Renal cortical epithelial cell (primary cell): Measurements from ENCODE around the gene TNFSF10. TPM values are rescaled to one million over a fixed set of nuclear protein-coding genes. Genes with fewer than 3 reads are reported as not detected.

Source experiments
- DNase-seq: peaks from one replicate; pipeline ENCODE4 v3.0.0-alpha.2; 2011; ENCODE audit warnings: low read depth
- total RNA-seq: library from RNA; depleted of rRNA; stranded (reverse); fragments of >200 nt; gene quantifications from 2 replicates; pipeline ENCODE4 v1.2.3, GENCODE V29; 2014

Gene TNFSF10
- total RNA-seq, 1 donor from 2014 or later = 575 TPM

- no peak for DNase-seq
Observed at GRCh38 chr3:172517859-172518466, 5.3 kb downstream of the TNFSF10 start.

DNA sequence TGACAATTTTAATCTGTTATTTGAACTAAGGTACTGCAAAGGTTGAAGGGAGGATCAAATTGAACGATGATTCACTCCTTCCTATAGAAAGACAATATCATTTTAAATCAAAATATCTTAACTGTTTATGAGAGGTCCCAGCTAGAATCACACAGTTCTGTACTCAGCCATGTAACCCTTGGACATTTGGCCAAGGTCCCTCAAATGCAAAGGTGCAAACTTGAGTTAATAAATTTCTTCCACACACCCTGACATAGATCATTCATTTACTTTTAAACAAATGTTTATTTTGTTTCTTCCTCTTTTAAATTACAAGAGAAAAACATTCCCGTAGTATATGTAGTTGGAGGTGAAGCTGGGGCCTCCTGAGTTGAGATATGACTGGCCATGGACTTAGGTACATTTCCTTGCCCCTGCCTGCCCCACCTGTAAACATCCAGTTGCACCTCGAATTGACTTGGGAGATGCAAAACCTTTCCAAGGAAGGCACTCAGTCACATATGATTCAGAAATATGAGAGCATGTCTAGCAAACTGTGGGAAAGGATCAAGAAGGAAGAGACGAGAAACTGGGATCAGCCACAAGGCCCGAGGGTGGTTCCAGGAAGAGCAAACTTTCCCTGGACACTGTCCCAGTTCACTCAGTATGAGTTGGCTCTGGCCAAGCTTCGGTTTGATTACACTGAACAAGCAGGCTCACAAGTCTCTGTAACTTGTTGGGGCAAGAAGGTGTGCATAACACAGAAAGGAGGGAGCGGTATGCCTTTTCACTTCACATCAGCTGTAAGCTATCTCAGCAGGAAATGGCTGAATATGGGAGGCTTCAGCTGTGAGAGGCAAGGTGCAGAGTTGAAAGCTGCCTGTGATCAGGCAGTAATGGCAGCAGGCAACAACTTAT is 6.7 kb downstream of the TNFSF10 start:
- DNase-seq = peak; percentile 85

GRCh38 chr3:172515130-172515918 is 7.9 kb downstream of the TNFSF10 start:
- no peak for DNase-seq

DNA sequence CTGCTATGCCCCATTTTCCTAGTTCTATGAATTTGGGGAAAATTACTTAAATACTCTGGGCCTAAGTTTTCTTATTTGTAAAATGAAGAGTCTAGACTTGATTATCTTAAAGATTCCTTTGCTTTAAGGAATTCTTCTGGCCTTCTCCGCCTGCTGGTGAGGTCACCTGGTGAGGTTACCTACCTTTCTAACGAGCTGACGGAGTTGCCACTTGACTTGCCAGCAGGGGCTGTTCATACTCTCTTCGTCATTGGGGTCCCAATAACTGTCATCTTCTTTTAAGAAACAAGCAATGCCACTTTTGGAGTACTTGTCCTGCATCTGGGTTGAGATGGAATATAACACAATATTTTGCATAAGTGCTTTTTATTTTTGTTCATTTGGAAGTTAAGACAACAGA is 8.6 kb downstream of the TNFSF10 start:
- DNase-seq = no peak

DNA sequence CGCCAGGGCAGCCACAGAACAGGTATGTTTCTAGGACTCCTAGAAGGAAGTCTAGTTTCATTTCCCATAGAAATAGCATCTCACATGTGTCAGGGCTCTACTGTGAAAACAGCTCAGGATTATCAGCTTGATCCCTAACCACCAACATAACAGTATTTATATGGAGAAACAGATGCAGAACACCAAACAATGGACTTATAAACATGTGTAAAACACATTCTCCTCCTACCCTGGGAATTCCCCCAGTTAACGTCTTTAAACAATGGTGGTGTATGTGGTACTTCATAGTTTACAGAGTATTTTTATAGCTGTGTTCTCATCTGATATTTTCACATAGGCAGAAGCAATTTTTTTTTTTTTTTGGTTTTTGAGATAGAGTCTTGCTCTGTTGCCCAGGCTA is 9.7 kb downstream of the TNFSF10 start:
- no peak for DNase-seq

- no peak for DNase-seq
Observed at GRCh38 chr3:172511783-172512762, 11.2 kb downstream of the TNFSF10 start.

- no peak for DNase-seq
Observed at GRCh38 chr3:172506094-172506493, 17.1 kb downstream of the TNFSF10 start.

DNA sequence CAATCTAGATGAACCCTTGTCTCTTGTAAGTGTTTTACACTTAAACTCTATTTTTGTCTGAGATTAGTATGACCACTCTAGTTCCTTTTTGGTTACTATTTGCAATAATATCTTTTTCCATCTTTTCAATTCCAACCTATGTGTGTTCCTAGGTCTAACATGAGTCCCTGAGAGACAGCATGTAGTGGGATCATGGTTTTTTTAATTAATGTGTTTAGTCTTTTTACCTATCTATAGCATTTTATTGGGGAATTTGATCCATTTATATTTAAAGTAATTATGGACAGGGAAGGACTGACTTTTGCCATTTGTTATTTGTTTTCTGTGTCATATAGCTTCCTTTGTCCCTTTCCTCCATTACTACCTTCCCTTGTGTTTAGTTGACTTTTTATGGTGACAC is 21.7 kb downstream of the TNFSF10 start:
- no peak for DNase-seq

DNA sequence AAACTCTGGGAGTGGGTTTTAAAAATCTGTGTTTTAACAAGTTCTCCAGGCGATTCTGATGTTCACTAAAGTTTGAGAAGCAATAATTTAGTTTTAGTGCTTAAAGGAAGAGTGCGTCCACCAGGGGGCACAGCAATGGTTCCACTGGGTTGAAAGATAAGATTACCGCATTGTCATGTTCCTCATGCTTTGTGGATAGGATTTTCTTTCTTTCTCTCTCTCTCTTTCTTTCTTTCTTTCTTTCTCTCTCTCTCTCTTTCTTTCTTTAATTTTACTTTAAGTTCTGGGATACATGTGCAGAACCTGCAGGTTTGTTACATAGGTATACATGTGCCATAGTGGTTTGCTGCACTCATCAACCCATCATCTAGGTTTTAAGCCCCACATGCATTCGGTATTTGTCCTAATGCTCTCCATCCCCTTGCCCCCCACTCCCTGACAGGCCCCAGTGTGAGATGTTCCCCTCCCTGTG is 33.0 kb downstream of the TNFSF10 start:
- peak; percentile 66 for DNase-seq

DNA sequence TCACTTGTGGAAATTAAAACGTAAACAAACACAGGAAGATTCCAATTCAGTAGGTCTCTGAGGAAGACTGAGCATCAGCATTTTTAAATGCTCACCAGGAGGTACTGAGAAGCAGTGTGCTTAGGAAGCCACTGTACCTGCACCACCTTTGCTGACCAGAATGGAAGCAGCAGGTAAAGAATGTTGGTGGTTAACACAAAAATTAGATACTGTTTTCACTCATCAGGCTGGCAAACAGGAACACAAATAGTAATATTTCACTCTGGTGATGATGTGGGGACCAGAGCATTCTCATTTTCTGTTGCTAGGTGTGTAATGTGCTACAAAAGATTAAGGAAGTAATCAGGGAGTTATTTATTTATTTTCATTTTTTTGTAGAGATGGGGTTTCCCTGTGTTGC is 45.1 kb downstream of the TNFSF10 start:
- DNase-seq = no peak

DNA sequence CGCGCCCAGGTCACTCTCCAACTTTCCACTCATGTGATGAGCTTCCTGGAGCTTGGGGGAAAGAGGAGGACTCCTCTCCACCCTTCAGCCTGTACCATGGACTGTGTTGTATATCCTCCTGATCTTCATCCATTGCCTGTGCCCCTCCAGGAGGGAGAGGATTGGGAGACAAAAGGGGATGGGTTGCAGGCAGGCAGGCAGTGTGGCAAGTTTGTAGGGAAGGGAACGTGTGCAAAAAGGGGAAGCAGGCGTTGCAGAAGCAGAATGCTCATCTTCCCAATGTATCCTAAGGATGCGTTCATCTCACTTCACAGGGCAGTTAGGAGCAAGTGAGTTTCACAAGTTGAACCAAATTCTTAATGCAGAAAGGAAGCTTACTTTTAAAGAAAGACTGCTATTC is 46.9 kb downstream of the TNFSF10 start:
- no peak for DNase-seq

GRCh38 chr3:172475703-172476102 is 47.5 kb downstream of the TNFSF10 start:
- DNase-seq = no peak

DNA sequence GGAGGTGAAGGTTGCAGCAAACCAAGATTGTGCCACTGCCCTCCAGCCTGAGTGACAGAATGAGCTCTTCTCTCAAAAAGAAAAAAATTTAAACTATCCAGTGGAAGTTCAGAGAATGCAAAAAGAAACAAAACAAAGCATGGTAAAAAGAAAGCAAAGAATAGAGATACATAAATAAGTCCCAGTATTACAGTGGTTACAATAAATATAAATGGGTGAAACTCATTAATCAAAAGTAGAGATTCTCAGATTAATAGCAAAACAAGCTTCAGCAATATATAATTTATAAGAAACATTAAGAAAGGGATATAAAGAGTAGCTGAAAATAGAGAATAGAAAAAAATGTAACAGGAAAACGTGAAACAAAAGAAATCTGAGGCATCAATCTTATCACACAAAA is 51.3 kb downstream of the TNFSF10 start:
- no peak for DNase-seq

DNA sequence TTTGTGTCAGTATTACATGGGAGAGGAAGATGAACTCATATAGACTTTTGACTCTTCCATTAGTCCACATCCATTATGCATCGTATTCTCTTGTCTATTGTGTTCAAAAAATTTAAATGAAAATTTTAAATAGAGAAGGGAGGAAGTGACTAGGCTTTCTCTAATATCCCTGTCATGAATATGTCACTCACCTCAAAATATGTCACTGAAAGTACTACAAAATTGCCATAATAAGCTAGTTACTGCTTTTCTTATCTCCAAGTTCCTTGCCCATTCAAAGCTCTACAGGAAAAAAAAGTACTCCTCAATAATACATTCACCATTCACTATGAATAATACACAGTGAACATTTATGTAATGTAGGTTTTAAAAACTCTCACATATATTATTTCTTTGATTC is 52.6 kb downstream of the TNFSF10 start:
- no peak for DNase-seq

DNA sequence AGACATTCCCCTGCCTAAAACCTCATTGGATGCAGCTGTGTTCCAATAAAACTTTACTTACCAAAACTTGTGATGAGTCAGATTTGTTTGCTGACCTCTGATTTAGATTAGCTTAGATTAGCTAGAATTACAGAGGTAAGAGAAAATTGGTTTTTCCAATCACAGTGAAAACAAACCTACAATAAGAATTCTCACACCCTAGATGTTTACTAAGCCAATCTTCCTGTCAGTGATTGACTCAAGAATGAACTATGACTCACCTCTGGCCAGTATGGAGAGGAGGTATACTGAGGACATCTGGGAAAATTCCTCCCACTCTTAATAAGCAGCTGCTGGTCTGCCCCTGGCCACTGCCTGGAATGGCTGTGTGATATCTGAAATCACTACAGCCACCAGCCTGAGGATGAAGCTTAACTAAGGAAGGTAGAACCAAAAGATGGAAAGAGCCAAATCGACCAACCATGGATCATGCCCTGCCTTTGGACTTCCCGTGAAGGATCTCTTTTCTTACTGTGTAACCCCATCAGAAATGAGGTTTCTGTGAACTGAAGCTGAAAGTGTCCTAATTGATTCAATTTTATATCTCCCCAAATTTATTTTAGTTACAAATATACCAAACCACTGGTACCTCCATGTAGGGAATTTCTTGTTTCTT is 55.9 kb downstream of the TNFSF10 start:
- DNase-seq = peak; percentile 99

DNA sequence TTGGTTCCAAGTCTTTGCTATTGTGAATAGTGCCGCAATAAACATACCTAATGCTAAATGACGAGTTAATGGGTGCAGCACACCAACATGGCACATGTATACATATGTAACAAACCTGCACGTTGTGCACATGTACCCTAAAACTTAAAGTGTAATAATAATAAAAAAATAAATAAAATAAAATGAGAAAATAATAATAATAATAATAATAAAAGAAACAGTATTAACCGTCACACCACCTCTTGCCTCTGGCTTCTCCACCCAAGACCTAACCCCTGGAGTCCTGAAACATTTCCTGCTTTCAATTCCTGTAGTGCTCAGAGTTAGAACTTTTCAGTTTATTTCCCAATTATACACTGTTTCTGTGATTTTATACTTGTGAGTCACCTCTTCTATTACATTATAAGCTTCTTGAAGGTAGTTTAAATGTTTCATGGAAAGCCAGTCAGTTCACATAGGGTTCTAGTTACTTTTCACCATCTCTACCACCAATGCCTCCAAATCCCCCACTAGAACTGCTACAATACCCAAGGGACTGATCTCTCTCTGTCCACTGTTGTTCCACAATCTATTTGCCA is 56.6 kb downstream of the TNFSF10 start:
- DNase-seq = peak; percentile 71

GRCh38 chr3:172465281-172465680 is 57.9 kb downstream of the TNFSF10 start:
- DNase-seq = no peak

DNA sequence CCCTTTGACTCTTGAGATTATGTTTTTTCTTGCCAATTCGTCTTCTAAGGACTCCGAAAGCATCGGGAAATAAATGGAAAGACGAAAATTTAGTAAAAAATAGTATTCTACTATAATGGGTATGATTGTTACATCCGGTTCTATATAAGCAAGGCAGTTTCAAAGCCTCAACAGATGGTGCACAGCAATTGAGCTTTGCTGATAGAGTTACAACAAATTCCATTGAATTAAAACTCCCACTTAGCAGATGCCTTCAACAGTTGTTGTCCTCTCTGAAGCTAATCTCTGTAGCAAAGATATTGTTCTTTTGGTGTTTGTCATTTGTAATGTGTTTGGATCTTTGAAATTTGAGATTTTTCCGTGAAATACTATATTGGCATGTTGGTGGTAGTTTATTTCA is 58.9 kb downstream of the TNFSF10 start:
- no peak for DNase-seq

- peak; percentile 40 for DNase-seq
Observed at GRCh38 chr3:172461530-172462138, 61.6 kb downstream of the TNFSF10 start.

DNA sequence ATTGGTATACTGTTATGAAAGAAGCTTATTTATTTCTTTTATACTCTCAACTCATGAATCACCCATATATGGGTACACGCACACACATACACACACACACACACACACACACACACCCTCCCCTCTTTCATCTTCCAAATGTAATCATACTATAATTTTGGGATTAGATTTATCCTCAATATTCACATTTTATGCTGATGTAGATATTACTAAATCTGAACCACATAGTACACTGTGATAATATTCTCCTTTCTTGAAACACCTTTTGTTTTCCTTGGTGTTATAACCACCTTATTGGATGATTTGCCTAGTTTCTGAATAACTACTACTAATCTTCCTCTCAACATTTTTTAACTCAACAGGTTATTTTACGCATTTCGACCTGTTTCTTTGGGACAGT is 66.8 kb downstream of the TNFSF10 start:
- DNase-seq = no peak
